GM18502 (cell line): Measurements from ENCODE around the gene TMEM184A.

Source experiments
- ATAC-seq: cut with Tn5 transposase; IDR thresholded peaks from one replicate; pipeline ENCODE4 v1.9.1; 2021; ENCODE audit warnings: mild to moderate bottlenecking; ENCODE audit not compliant: unreplicated experiment, poor library complexity

TMEM184A gene

GRCh38 chr7:1555813-1556543 is at the start of gene TMEM184A:
TSS of gene TMEM184A (minus strand) at chr7:1556205. CDS start at chr7:1555484, 721 bp downstream.
- no peak for ATAC-seq

- no peak for ATAC-seq
These were observed 48.4 kb upstream of the TMEM184A start for GRCh38 chr7:1604383-1604782.

- ATAC-seq, result no peak
These were observed 47.6 kb upstream of the TMEM184A start for GRCh38 chr7:1603346-1604225.

GRCh38 chr7:1602386-1602785 is 46.4 kb upstream of the TMEM184A start:
- ATAC-seq, result no peak

GRCh38 chr7:1601956-1602355 is 46.0 kb upstream of the TMEM184A start:
- no peak for ATAC-seq

GRCh38 chr7:1599640-1600395 is 43.8 kb upstream of the TMEM184A start:
- no peak for ATAC-seq

GRCh38 chr7:1598961-1599639 is 43.1 kb upstream of the TMEM184A start:
- ATAC-seq, result no peak

GRCh38 chr7:1598286-1598685 is 42.3 kb upstream of the TMEM184A start:
- ATAC-seq, result no peak

GRCh38 chr7:1597791-1598190 is 41.8 kb upstream of the TMEM184A start:
- no peak for ATAC-seq

GRCh38 chr7:1597066-1597760 is 41.2 kb upstream of the TMEM184A start:
- no peak for ATAC-seq

- ATAC-seq, result no peak
These were observed 40.4 kb upstream of the TMEM184A start for GRCh38 chr7:1596181-1597043.

- no peak for ATAC-seq
These were observed 39.6 kb upstream of the TMEM184A start for GRCh38 chr7:1595636-1596035.

- ATAC-seq, result no peak
These were observed 39.0 kb upstream of the TMEM184A start for GRCh38 chr7:1595027-1595426.

- no peak for ATAC-seq
These were observed 38.0 kb upstream of the TMEM184A start for GRCh38 chr7:1593904-1594421.

- no peak for ATAC-seq
These were observed 37.3 kb upstream of the TMEM184A start for GRCh38 chr7:1593091-1593866.

GRCh38 chr7:1592299-1592871 is 36.4 kb upstream of the TMEM184A start:
- ATAC-seq, result no peak

GRCh38 chr7:1591876-1592275 is 35.9 kb upstream of the TMEM184A start:
- ATAC-seq, result no peak
